Inflammatory macrophage treated with lipopolysaccharide for 1 hour (primary cell): Measurements from ENCODE around the gene KLRC3.
"Not testable (repeated sequence)": the region's sequence is repeated elsewhere in the genome, so short reads cannot be mapped to it uniquely, and the experiment has no call there.

Experiments
- DNase-seq, 2 donors: peaks; one replicate each; pipeline ENCODE4 v3.0.0-alpha.2; 2020 to 2022

Gene KLRC3

DNA sequence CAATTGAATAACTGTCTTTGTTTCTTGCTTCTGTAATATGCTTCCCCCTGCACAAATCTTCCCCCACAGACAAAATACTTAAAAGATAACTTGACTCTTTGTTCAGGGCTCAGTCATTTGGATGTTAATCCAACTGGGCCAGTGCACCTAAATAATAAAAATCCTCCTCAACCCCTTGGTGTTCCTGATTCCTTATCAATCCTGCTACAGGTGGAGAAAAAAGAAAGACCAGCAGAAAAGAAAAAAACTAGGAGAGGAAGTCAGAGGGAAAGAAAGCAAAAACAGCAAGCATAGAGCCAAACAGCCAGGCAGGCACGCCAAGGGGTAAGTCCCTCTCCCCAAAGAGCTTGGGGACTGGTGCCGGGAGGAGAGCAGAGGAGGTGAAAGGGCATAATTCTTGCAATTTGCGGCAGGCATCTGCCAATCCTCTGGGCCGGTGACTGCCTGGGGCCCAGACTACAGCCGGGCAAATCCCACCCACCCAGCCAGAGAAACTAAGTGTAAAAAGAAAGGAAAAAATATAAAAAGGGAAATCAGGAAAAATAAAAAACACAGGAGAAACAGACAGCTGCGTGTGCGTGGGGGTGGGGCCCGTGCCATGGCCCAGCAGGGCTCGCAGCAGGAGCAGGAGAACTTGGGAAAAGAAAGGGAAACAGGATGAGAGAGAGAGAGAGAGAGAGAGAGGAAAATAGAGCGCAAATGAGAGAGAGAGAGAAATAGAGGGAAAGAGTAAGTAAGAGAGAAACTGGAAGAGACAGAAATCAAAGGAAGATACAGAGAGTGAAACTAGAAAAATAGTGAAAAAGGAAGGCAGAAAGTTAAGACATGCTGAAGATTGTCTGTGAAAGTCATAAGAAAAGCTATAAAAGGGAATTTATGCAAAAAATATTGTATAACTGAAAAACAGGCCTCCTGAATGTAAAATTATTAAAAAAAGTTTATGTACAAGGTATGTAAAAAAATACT is 51.9 kb downstream of the KLRC3 start:
- DNase-seq = no peak

GRCh38 chr12:10367714-10368113 is 52.7 kb downstream of the KLRC3 start:
- DNase-seq = not testable (repeated sequence)

DNA sequence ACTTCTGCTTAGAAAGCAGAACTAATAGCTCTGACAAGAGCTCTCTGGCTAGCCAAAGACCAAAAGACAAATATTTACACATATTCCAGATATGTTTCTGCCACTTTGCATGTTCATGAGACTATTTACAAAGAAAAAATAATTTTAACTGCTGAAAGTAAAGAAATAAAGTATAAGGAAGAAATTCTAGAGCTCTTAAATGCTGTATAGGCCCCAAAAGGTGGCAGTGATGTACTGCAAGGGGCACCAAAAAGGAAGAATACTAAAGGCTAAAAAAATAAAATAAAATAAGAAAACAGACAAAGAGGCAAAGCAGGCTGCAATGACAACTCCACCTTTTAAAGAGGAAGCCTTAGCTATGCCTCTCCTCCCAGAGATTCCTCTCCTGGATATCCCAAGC is 53.5 kb downstream of the KLRC3 start:
- no peak for DNase-seq

DNA sequence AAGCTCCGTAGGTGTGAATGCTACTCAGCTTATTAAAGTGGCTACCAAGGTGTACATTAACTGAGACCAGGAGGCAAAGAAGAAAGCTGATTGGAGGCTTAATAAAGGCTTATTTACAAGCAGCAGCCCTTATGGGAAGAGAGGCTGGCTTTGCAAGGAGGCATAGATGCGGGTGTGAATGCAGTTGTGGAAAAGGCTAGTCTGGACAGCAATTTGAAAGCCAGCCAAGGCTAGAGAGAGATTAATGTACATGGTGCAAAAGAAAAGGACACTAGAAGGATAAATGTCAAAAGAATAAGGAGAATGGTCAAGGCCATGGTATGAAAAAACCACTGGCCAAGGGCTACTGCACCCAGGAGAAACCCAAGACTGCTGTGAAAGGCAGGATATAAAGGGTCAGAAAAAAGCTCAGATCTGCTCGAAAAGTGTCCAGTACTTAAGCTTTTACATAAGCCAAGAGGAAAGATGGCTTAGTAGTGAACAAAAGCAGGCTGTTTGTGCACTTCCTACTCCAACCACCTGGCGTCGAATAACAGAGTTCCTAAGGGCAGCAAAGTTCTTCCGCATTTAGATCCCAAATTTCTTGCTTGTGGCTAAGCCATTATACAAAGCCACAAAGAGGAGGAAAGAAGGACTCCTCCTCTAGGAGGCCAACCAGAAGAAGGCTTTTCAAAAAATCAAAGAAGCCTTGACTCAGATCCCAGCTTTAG is 54.5 kb downstream of the KLRC3 start:
- peak in 1 of 2 donors; percentile 42 for DNase-seq

- peak; percentile 66 to 74 for DNase-seq
Observed at GRCh38 chr12:10364815-10365622, 55.4 kb downstream of the KLRC3 start.

GRCh38 chr12:10363914-10364814 is 56.2 kb downstream of the KLRC3 start:
- DNase-seq = peak; percentile 16 to 32

DNA sequence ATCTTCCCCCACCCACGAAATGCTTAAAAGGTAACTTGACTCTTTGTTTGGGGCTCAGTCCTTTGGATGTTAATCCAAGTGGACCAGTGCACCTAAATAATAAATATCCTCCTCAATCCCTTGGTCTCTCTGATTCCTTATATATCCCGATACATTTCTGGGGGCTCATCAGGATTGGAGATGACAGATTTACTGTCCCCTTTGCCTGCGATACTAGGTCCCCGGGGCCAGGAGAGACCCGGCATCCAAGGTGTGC is 56.8 kb downstream of the KLRC3 start:
- no peak for DNase-seq

DNA sequence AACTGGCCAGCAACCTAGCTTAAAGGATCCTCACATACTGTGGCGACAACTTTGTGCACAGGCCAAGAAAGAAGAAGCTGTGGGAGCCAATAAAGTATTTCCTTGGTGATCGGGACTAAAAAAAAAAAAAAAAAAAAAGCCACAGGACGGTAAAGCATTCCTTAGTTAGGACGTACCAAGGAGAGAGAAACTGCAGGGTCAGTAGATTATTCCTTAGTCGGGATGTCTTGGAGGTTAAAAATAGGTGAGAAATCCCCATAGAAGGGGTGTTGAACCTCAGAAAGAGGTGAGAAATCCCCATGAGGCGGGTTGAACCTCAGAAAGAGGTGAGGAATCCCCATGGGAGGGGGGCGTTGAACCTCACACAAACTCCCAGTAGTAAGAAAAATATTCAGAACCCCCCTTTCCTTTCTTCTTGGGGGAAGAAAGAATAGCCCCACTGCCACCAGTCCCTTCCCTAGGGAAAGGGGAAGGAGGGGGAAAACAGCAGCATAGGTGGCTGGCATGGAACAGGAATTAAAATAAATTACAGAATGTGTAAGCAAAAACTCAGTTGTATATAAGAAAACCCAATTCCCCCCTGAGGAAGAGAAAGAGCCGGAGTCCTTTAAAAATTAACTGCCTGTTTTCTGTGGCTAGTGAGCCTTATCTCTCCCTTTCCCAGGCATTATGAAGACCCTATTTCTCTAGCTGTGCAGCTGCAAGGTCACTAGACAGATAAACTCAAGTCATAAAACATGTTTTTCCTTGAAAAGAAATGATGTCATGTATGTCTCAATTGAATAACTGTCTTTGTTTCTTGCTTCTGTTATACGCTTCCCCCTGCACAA is 57.4 kb downstream of the KLRC3 start:
- no peak for DNase-seq

DNA sequence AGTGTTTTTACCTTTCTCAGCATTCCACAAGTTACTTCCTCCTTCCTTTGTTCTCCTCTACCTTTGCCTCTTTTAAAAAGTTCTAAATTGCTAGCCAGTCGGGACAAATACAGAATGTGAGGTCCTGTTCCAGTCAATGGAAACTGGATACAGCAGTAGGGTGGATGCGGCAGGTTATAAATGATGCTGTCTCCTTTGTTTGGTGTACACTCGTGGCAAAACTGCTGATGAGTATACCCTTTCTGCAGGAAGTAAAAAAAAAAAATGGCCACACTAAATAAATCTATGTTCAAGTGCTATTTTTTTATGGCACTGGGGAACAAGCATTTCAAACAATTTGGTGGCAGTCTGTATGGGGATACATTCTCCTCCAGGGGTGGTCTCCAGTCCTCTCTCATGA is 58.1 kb downstream of the KLRC3 start:
- DNase-seq = no peak
